ENCODE results near the gene CLPTM1L.
"Not testable (repeated sequence)": the region's sequence is repeated elsewhere in the genome, so short reads cannot be mapped to it uniquely, and the experiment has no call there.

Gene CLPTM1L

DNA sequence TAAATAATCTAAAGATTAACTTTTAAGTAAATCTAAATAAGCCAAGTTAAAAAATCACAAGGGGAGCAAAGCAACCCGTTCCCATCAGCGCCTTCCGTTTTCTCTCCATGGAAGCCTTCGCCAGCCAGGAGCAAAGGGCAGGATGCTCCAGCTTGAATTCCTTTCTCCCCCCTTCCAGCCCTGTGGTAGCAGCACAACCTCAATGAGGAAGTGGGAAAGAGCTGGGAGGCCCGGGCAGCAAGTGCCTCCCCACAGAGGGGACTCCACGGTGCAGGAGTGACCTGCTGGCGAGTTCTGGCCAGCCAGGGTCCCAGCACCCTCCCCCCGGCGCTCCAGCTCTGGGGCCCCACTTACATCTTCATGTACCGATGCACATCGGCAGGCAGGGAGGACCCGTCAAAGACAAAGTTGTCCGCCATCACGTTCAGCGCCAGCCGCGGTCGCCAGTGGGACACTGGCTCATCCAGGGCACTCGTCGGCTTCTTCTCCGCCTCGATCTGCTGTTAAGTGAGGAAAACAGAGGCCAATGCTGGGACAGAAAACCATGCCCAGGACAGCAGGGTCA lies 6.3 kb downstream of the CLPTM1L start:
- DNase-seq: no peak

DNA sequence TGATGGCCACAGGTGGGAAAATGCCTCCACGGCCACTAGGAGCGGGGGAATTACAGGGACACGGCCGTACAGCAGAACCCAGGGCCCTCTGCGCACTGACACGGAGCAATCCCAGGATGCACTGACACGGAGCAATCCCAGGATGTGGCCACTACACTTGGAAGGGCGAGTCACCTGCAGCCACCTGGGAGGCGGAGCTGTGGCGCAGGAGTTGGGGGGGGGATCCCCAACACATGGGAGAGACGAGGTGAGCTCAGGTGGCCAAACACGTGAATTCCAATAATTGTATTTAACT lies 6.8 kb downstream of the CLPTM1L start:
- no peak for DNase-seq

DNA sequence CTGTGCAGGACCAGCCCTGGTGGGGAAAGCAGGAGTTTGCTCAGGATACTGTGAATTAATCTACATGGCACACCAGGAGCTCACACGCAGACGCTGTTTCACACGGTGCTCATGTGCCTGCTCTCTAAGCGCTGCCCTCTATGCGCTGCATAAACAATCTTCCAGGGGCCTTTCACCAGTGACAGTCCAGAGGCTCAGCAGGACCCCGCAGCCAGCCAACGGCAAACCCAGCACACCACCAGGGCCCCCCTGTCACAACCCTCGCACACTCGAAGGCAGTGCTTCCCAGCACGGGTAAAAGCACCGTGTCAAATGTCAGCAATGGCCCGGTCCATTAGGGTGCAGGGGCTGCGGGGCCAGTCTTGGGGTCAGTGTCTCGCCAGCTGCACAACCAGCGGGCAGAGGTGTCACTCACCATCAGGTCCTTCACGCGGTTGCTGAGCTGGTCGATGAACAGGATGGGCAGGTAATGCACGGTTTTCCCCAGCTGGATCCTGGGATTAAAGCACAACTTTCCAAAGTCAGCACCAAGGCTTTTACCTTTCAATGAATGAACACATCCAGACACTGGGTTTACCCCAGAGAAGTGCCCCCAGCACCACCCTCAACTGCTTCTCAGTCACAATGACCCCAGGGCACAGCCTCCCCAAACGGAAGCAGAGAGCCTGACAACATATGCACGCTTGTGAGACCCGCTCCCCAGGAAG lies 7.3 kb downstream of the CLPTM1L start:
- DNase-seq: no peak

DNA sequence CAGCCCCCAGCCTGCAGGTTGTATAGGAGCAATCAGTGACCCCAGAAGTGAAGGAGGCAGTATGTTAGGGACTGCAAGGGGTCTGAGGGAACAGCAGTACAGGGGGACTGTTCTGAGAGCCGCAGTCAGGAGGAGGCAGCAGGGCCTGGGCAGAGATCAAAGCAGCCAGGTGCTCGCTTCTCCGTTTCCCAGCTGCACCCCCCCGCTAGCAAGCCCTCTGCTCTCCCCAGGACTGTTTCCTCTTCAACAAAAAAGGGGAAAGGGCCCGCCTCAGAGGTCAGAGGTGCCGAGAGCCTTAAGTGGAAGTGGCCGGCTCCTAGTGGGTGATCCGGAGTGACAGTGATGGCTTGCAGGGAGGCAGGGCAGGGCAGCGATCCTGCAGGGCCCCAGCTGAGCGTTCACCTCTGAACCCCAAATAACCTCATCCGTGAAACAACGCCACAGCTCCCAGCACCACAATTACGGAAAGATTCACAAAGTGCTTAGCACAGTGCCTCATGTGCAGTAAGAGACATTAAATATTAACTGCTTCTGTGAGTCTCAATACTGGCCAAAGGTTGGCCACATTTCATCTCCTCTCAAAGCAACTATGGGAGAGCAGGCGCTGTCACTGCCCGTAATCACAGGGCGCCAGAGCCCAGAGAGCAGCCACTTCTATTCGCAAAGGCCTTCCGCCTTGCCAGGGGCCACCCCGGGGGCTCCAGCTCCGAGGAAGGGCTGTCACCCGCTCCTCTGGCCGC lies 8.0 kb downstream of the CLPTM1L start:
- DNase-seq: no peak

DNA sequence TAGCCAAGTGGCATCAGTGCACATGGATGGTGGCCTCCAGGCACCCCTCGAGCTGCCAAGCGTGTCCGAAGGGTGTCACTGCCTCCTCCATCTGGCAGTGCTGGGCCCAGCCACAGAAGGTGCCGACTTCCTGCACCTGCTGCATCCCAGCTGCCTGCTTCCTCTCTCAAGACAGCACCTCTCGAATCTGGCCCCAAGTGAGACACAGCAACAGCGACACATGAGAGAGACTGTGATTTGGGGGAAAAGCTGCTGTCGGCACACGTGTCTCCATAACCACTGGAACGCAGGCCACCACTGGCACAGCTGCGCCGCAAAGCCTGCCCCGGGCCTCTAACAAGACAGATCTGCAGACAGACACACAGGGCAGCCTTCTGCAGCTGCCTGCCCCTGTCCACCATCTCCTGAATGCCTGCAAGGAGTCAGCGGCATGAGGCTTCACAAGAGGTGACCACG lies 8.8 kb downstream of the CLPTM1L start:
- DNase-seq: no peak

DNA sequence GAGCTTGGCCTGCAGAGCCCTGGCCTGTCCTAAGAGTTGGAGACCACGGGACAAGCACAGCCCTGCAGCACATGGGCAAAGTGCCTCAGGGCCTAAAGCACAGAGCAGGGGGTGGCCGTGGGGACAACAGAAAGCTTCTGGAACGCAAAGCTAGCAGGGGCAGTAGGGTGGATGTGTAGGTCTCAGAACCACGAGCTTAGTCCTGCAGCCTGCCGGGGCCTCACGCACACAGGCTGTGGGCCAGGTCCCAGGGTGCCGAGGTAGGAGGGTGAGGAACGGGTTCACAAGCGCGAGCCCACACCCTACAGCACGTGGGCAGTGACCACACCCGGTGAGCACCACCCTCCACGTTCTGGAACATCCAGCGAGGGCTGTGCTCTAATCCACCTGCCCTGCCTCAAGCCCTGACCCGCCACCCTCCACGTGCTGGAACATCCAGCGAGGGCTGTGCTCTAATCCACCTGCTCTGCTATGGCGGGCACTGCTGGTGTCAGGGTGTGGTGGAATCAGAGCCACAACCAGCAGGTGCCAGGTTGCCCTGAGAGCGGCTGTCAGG lies 9.3 kb downstream of the CLPTM1L start:
- no peak for DNase-seq

DNA sequence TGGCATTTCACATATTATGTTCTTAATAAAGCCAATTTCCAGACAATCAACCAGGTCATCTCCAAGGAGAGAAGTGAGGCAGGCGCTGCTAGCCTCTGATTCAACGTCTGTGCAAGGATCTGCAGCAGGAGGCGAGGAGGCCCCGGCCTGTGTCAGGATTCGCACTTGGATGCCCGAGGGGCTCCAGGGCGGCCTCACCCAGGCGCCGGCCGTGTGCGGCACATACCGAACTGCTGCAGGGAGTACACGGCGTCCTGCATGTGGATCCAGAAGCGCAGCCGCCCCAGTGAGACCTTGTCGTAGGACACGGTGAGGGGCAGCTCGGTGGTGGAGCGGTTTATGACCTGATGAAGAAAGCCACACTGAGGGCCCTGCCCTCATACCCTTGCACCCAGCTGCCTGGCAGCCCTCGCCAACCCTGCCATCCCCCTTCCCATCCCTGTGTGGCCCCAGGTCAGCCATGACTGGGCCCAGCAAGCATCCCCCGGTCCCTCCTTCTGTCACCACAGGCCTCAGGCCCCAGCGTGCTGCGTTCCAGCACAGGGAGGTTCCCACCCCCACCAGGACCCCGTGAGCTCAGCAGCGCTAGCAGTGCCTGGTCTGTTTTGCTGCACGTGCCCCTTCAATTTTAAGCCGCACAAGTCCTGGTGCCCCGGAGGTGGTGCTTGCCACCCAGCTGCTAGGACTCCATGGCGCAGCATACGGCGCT lies 9.9 kb downstream of the CLPTM1L start:
- no peak for DNase-seq

DNA sequence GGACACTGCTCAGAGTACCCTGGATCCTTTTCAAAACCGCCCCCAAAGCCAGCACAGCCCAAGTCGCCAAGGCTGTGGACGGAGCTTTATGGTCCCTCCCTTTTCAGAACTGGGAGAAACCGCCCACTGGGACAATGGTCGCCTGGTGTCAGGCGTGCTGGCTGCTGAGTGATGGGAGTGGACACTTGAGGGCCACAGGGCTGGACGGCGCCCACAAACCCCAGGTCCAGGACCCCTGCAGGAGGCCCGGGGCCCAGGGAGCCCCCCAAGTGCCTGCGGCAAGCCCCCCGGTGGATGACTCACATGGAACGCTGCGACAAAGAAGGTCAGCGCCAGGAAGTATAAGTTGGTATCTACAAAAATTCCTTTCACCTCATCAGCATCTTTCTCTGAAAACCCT lies 10.9 kb downstream of the CLPTM1L start:
- no peak for DNase-seq

DNA sequence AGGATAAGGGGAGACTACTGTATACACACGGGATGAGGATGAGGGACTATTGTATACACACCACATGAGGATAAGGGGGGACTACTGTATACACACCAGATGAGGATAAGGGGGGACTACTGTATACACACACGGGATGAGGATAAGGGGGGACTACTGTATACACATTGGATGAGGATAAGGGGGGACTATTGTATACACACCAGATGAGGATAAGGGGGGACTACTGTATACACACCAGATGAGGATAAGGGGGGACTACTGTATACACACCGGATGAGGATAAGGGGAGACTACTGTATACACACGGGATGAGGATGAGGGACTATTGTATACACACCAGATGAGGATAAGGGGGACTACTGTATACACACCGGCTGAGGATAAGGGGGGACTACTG lies 11.6 kb downstream of the CLPTM1L start:
- not testable (repeated sequence) for DNase-seq

DNA sequence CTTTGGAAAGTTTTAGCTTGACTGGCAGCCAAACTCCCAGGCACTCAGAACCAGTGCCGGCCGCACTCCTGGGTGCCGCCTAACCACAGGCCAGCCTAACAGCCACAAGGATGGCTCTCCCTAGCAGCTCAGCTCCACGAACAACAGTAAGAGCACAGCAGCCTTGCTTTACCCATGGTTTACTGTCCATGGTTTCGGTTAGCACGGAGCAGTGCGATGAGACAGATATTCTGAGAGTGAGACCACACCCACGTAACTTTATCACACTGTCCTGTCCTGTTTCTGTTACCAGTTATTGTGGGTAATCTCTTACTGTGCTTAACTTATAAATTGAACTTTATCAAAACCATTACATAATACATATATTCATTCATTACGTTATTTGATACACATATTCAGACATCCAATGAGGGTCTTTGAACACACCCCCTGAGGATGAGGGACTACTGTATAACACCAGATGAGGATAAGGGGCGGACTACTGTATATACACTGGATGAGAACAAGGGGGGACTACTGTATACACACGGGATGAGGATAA lies 12.4 kb downstream of the CLPTM1L start:
- no peak for DNase-seq

DNA sequence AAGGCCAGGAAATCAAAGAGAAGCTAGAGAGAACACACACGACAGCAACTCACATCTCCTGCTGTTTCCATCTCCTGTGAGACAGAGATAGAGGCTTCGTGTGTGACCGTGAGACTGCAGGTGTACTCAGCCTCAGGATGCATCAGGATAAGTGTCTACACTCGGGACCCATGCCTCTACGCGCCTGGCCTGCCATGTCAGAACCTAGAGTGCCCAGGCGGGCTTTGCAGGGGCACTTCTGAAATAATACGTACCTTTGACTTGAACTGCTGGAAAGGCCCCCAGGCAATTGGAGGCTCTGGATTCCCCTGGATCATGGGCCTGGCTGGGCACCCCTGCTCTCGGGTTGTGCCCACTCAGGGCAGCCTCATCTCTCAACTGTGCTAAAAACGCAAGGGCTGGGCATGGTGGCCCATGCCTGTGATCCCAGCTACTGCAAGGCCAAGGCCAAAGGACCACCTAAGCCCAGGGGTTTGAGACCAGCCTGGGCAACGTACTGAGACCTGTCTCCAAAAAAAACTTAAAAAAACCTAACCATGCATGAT lies 13.0 kb downstream of the CLPTM1L start:
- DNase-seq: no peak

DNA sequence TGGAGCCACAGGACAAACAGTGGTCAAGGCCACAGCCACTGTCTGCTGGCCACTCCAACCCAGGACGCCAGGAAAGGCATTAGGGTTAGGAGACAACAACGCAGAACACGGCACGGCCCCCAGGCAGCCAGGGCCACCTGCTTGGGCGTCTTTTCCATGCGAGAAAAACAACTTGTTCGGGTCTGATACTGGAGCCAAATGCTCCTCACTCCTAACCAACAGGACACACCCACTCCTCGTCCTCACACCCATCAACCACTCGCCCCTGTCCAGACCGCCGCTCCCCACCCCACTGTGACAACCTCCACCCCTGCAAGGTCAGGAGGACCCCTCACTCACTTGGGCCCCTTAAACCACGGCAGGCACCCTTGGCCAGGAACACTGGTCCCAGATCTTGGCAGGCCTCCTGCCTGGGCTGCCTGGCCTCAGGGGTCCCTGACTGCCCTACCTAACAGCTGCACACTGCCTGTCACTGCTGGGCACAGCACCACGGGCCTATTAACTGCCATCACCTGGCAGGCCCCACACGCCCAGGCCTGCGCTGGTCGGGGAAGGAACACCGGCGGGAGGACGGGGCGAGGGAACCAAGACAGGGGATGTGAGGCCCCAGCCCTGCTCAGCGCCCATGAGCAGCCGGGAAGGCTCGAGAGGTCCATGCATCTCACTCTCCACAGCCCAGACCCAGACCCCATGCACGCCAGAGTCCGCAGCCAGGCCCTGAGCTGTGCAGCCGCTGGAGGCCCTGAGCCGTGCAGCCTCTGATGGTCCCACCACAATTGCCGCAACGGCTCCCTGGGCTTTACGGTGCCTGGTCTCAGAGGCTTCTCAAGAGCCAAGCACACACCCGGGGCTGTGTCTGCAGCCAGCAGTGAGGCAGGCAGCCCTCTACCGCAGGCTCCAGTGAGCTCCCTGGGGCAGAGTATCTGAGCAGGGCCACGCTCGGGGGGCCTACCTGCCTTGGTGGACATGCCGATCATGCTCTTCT lies 13.8 kb downstream of the CLPTM1L start:
- no peak for DNase-seq

DNA sequence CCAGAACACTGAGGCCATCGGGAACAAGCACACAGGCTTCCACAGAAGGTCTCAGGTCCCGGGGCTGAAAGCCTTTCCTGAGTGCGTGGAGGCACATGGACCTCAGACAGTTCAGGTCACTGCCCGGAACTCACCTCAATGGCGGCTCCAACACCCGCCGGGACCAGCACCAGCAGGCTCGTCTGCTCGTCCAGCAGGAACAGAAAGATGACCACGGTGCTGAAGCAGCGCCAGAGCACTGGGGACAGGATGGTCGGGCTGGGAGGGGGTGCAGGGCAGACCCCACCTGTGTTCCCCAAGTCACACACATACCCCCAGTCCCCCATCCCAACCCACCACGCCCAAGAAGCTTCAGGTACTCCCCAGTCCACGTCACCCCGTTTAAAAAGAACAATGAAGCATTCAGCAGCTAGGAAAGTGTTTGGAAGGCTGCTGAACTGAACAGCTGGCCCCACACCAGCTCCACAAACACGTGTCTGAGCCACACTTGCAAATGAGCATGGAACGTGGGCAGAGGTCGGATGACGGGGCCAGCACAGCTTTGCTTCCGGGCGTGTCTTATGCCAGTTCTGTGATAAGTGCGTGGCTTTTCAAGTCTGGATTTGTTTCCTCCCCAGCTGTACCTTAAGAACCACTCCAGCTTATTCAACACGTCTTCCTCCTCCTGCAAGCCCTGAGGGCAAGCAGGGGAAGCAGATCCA lies 14.6 kb downstream of the CLPTM1L start:
- DNase-seq: no peak

DNA sequence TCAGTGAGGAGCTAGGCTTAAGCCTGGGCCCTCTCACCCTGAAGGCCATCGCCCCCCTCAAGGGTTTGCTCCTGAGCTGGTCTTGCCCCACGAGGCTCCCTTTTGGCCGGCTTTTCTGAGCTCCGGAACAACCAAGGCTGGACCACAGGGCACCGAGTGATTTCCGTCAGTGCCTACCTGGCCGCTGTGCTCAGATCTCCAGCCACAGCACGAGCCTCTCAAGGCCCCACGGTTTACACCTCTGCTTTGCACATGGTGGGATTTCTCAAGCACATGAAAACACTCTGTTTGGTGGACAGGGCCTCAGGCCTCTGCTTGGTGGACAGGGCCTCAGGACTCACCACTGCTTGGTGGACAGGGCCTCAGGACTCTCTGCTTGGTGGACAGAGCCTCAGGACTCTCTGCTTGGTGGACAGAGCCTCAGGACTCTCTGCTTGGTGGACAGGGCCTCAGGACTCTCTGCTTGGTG lies 15.8 kb downstream of the CLPTM1L start:
- DNase-seq: no peak

DNA sequence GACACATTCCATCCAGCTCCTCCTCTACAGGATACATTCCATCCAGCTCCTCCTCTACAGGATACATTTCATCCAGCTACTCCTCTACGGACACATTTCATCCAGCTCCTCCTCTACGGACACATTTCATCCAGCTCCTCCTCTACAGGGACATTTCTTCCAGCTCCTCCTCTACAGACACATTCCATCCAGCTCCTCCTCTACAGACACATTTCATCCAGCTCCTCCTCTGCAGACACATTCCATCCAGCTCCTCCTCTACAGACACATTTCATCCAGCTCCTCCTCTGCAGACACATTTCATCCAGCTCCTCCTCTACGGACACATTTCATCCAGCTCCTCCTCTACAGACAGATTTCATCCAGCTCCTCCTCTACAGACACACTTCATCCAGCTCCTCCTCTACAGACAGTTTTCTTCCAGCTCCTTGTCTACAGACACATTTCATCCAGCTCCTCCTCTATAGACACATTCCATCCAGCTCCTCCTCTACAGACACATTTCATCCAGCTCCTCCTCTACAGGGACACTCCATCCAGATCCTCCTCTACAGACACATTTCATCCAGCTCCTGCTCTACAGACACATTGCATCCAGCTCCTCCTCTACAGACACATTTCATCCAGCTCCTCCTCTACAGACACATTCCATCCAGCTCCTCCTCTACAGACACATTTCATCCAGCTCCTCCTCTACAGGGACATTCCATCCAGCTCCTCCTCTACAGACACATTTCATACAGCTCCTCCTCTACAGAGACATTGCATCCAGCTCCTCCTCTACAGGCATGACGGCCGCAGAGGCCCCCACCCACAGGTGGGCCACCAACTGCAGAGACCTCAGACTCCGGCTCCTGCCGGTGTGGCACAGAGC lies 16.4 kb downstream of the CLPTM1L start:
- DNase-seq: peak; percentile 18

DNA sequence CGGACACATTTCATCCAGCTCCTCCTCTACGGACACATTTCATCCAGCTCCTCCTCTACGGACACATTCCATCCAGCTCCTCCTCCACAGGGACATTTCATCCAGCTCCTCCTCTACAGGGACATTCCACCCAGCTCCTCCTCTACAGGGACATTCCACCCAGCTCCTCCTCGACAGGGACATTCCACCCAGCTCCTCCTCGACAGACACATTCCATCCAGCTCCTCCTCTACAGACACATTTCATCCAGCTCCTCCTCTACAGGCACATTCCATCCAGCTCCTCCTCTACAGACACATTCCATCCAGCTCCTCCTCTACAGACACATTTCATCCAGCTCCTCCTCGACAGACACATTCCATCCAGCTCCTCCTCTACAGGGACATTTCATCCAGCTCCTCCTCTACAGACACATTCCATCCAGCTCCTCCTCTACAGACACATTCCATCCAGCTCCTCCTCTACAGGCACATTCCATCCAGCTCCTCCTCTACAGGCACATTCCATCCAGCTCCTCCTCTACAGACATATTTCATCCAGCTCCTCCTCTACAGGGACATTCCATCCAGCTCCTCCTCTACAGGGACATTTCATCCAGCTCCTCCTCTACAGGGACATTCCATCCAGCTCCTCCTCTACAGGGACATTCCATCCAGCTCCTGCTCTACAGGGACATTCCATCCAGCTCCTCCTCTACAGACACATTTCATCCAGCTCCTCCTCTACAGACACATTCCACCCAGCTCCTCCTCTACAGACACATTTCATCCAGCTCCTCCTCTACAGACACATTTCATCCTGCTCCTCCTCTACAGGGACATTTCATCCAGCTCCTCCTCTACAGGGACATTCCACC lies 17.8 kb downstream of the CLPTM1L start:
- peak; percentile 23 for DNase-seq

DNA sequence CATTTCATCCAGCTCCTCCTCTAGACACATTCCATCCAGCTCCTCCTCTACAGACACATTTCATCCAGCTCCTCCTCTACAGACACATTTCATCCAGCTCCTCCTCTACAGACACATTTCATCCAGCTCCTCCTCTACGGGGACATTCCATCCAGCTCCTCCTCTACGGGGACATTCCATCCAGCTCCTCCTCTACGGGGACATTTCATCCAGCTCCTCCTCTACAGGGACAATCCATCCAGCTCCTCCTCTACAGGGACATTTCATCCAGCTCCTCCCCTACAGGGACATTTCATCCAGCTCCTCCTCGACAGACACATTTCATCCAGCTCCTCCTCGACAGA lies 18.4 kb downstream of the CLPTM1L start:
- not testable (repeated sequence) for DNase-seq

DNA sequence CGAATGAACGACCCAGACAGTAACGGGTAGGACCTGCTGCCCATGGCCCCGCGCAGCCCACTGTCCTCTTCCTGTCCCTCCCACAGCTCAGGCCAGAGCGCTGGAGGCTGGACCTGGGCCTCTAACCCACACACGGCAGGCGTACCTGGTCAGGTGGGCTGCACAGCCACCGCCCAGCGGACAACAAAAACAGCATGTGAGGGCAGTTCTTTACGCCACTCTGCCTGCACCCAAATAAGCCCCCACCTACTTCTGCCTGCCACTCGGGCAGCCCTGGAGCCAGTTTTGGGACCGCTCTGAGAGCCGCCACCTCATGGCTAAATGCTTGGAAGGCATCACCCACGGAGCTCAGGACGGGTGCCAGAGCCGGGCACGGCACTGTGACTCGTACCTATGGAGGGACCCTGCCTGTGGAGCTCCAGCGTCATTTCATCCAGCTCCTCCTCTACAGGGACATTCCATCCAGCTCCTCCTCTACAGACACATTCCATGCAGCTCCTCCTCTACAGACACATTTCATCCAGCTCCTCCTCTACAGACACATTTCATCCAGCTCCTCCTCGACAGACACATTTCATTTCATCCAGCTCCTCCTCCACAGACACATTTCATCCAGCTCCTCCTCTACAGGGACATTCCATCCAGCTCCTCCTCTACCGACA lies 18.9 kb downstream of the CLPTM1L start:
- peak; percentile 38 for DNase-seq

Data from right forelimb (tissue), 1 donor.